Peyer's patch (tissue), 4 donors: ENCODE results near the gene RCCD1.

Experiments
- CTCF ChIP-seq, 6 experiments: fragments of 450-650 bp in 4 of 6; fragments of 200-600 bp in 2 of 6; sonication (generic) in 1 of 6; IDR thresholded peaks; one replicate each; pipeline ENCODE4 v1.5.1; 2017 to 2019; ENCODE audit warnings: antibody characterized with exemption in 6 of 6, mild to moderate bottlenecking in 3 of 6, moderate library complexity in 1 of 6
- POLR2A ChIP-seq, 2 donors: fragments of 450-650 bp; IDR thresholded peaks; one replicate each; pipeline ENCODE4 v1.5.1; 2017; ENCODE audit warnings: antibody characterized with exemption in 2 of 2, mild to moderate bottlenecking in 2 of 2, moderate library complexity in 2 of 2

- no peak for TF ChIP-seq CTCF (IDR thresholded peaks at IDR 0.05)
- TF ChIP-seq POLR2A (IDR thresholded peaks at IDR 0.05): no peak
These were observed 12.5 kb downstream of the RCCD1 start for GRCh38 chr15:90967206-90967605.
